ENCODE results near the gene SLK.

The SLK gene

DNA sequence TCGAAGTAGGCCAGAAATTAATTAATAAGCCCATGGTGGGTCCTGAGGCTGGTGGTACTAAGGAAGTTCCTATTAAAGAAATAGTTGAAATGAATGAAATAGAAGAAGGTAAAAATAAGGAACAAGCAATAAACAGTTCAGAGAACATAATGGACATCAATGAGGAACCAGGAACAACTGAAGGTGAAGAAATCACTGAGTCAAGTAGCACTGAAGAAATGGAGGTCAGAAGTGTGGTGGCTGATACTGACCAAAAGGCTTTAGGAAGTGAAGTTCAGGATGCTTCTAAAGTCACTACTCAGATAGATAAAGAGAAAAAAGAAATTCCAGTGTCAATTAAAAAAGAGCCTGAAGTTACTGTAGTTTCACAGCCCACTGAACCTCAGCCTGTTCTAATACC, 36.0 kb downstream of the SLK start:
- H3K27ac ChIP-seq = no peak overlapping the region
- TF ChIP-seq, protein P1, sequence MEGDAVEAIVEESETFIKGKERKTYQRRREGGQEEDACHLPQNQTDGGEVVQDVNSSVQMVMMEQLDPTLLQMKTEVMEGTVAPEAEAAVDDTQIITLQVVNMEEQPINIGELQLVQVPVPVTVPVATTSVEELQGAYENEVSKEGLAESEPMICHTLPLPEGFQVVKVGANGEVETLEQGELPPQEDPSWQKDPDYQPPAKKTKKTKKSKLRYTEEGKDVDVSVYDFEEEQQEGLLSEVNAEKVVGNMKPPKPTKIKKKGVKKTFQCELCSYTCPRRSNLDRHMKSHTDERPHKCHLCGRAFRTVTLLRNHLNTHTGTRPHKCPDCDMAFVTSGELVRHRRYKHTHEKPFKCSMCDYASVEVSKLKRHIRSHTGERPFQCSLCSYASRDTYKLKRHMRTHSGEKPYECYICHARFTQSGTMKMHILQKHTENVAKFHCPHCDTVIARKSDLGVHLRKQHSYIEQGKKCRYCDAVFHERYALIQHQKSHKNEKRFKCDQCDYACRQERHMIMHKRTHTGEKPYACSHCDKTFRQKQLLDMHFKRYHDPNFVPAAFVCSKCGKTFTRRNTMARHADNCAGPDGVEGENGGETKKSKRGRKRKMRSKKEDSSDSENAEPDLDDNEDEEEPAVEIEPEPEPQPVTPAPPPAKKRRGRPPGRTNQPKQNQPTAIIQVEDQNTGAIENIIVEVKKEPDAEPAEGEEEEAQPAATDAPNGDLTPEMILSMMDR (IDR thresholded peaks at IDR 0.05) = no peak
- no peak for TF ChIP-seq ZFX (IDR thresholded peaks at IDR 0.05; ENCODE audit: borderline replicate concordance)

GRCh38 chr10:104005172-104005863, 38.4 kb downstream of the SLK start:
- no peak overlapping the region for H3K27ac ChIP-seq
- TF ChIP-seq, protein P1 (IDR thresholded peaks at IDR 0.05) = no peak
- no peak for TF ChIP-seq ZFX (IDR thresholded peaks at IDR 0.05; ENCODE audit: borderline replicate concordance)

DNA sequence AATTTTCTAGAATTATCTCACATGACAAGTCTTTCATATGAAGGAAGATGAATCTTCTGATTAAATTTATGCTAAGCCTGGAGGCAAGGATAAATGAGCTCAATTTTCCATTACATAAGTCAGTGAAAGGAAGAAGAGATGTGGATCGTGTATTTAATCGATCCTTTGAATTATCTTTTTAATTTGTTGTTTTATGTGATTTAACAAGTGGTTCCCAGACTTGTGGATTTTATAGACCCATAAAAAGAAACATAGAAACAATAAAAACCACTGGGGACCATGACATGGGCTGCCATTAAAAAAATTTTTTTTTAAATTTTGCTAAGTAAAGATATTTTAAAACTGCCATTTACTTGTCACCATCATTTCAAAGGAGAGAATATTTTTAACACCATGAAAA, 45.0 kb downstream of the SLK start:
- H3K27ac ChIP-seq = no peak overlapping the region
- TF ChIP-seq, protein P1 (IDR thresholded peaks at IDR 0.05) = no peak
- no peak for TF ChIP-seq ZFX (IDR thresholded peaks at IDR 0.05; ENCODE audit: borderline replicate concordance)

- H3K27ac ChIP-seq = no peak overlapping the region
- TF ChIP-seq ZFX (IDR thresholded peaks at IDR 0.05; ENCODE audit: borderline replicate concordance) = no peak
- TF ChIP-seq, protein P1 (IDR thresholded peaks at IDR 0.05) = no peak
Observed at GRCh38 chr10:104013489-104013888, 46.5 kb downstream of the SLK start.

DNA sequence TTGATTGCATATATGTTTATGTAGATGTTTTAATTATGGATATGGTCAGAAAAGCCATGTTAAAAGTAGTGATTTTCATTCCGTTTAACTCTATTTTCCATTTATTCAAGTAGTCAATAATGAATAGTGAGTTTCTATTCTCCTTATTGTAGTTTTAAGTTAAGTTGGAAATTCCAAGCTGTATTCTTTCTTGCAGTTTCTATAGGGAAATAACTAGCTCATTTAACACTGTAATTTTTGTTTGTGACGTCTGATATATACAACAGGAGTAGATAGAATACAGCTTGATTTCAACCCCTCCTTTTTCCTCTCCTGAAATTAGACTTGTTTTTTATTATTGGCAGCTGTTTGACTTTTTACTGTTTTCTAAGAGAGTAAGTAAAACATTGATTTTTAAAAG, 47.2 kb downstream of the SLK start:
- TF ChIP-seq, protein P1 (IDR thresholded peaks at IDR 0.05) = no peak
- no peak for TF ChIP-seq ZFX (IDR thresholded peaks at IDR 0.05; ENCODE audit: borderline replicate concordance)
- H3K27ac ChIP-seq = no peak overlapping the region

GRCh38 chr10:104016661-104017060, 49.7 kb downstream of the SLK start:
- no peak overlapping the region for H3K27ac ChIP-seq
- TF ChIP-seq, protein P1 (IDR thresholded peaks at IDR 0.05) = no peak
- TF ChIP-seq ZFX (IDR thresholded peaks at IDR 0.05; ENCODE audit: borderline replicate concordance) = no peak

GRCh38 chr10:104018471-104018870, 51.5 kb downstream of the SLK start:
- H3K27ac ChIP-seq = no peak overlapping the region
- TF ChIP-seq, protein P1 (IDR thresholded peaks at IDR 0.05) = no peak
- no peak for TF ChIP-seq ZFX (IDR thresholded peaks at IDR 0.05; ENCODE audit: borderline replicate concordance)

Measured in 22Rv1 (cell line).